H1 (cell line): ENCODE results near the gene ARF6. TPM values are rescaled to one million over a fixed set of nuclear protein-coding genes. Genes with fewer than 3 reads are reported as not detected.
A peak's percentile ranks its signal among the peaks of the same experiment; 100 is the strongest.

Experiments
- CTCF ChIA-PET: fragments of 300-600 bp; sonication (Branson Sonifier 250); formaldehyde crosslinking; loops from one replicate; lab custom pipeline; 2021; ENCODE audit not compliant: partially characterized antibody; lab: Charles Lee
- POLR2A ChIA-PET: fragments of 300-600 bp; sonication (Branson Sonifier 250); formaldehyde crosslinking; loops from one replicate; lab custom pipeline; 2021; ENCODE audit warnings: inconsistent platforms; ENCODE audit not compliant: partially characterized antibody; lab: Charles Lee
- DNase-seq, 2 experiments: peaks; one replicate each; pipeline versions ENCODE4 v3.0.0 to v3.0.0-alpha.2; 2010 to 2022; ENCODE audit warnings: low spot score in 2 of 2, low read depth in 1 of 2, mixed read lengths in 1 of 2
- FAIRE-seq: peaks from 2 replicates; lab custom pipeline; 2011; peaks lifted over from hg19 to GRCh38; lab: Jason Lieb, UNC
- H2AFZ ChIP-seq: 2 replicates; pipeline ENCODE4 v1.8.1; 2012; ENCODE audit warnings: low read length, inconsistent platforms
- H2AK5ac ChIP-seq: 2 replicates; pipeline ENCODE4 v1.6.1; 2013; ENCODE audit warnings: low read depth, low read length
- H2BK120ac ChIP-seq: replicated peaks from 2 replicates; pipeline ENCODE3; 2013; ENCODE audit warnings: low read depth, low read length, inconsistent platforms
- H2BK12ac ChIP-seq: 2 replicates; pipeline ENCODE4 v1.6.1; 2013; ENCODE audit warnings: low read depth, low read length
- H2BK15ac ChIP-seq: 2 replicates; pipeline ENCODE4 v1.6.1; 2013; ENCODE audit warnings: low read length
- H2BK20ac ChIP-seq: 2 replicates; pipeline ENCODE4 v1.6.1; 2013; ENCODE audit warnings: low read length
- H2BK5ac ChIP-seq: 2 replicates; pipeline ENCODE4 v1.6.1; 2013; ENCODE audit warnings: low read depth, low read length
- H3K14ac ChIP-seq: 2 replicates; pipeline ENCODE4 v1.6.1; 2013; ENCODE audit warnings: inconsistent platforms; ENCODE audit not compliant: insufficient read length
- H3K18ac ChIP-seq: 2 replicates; pipeline ENCODE4 v1.6.1; 2013; ENCODE audit warnings: low read length; ENCODE audit errors: extremely low read depth
- H3K23ac ChIP-seq: 2 replicates; pipeline ENCODE4 v1.6.1; 2013; ENCODE audit warnings: inconsistent platforms; ENCODE audit not compliant: insufficient read length
- H3K23me2 ChIP-seq: 2 replicates; pipeline ENCODE4 v1.6.1; 2013; ENCODE audit warnings: low read depth, low read length
- H3K27ac ChIP-seq: 2 replicates; pipeline ENCODE4 v1.6.1; 2011; ENCODE audit warnings: low read depth, low read length, inconsistent platforms
- H3K27me3 ChIP-seq, 4 experiments: replicated peaks in 1 of 4; 1 replicate in 1 of 4; 2 replicates in 3 of 4; pipeline versions ENCODE4 v1.6.1 to v1.8.1; 2011 to 2013; ENCODE audit warnings: low read length in 3 of 4, mild to moderate bottlenecking in 3 of 4, inconsistent platforms in 2 of 4, mixed read lengths in 2 of 4, moderate library complexity in 1 of 4; ENCODE audit not compliant: control insufficient read depth in 3 of 4, insufficient read depth in 3 of 4; ENCODE audit errors: extremely low read depth in 1 of 4
- H3K36me3 ChIP-seq, 4 experiments: 2 replicates each; pipeline versions ENCODE4 v1.6.1 to v1.8.1; 2011 to 2013; ENCODE audit warnings: mild to moderate bottlenecking in 4 of 4, low read length in 3 of 4, moderate library complexity in 2 of 4, control low read depth in 1 of 4, inconsistent platforms in 1 of 4; ENCODE audit not compliant: insufficient read depth in 4 of 4, control insufficient read depth in 2 of 4
- H3K4ac ChIP-seq: replicated peaks from 2 replicates; pipeline ENCODE3; 2013; ENCODE audit warnings: low read length, low read depth, mixed read lengths, inconsistent platforms; ENCODE audit not compliant: insufficient read length
- H3K4me1 ChIP-seq, 4 experiments: replicated peaks in 1 of 4; 1 replicate in 1 of 4; 2 replicates in 3 of 4; pipeline versions ENCODE4 v1.6.1 to v1.8.1; 2011 to 2013; ENCODE audit warnings: low read length in 3 of 4, inconsistent platforms in 2 of 4, mixed read lengths in 1 of 4; ENCODE audit not compliant: insufficient read depth in 4 of 4, control insufficient read depth in 3 of 4
- H3K4me2 ChIP-seq, 2 experiments: 2 replicates each; pipeline versions ENCODE4 v1.6.1 to v1.8.1; 2011 to 2013; ENCODE audit warnings: low read depth in 2 of 2, low read length in 2 of 2, control low read depth in 1 of 2, inconsistent platforms in 1 of 2, mild to moderate bottlenecking in 1 of 2; ENCODE audit not compliant: insufficient read depth in 1 of 2
- H3K4me3 ChIP-seq, 4 experiments: fragments of 200-600, 300-600 bp in 1 of 4; sonication (generic), shearing (Covaris generic), sonication (Bioruptor Twin) in 1 of 4; 2 replicates each; pipeline versions ENCODE4 v1.5.1 to v1.8.1; 2011 to 2016; ENCODE audit warnings: low read length in 4 of 4, low read depth in 3 of 4, control low read depth in 2 of 4, inconsistent platforms in 2 of 4, mild to moderate bottlenecking in 2 of 4, mixed read lengths in 1 of 4, moderate library complexity in 1 of 4; ENCODE audit not compliant: insufficient read depth in 2 of 4; ENCODE audit errors: extremely low read depth in 1 of 4
- H3K56ac ChIP-seq: replicated peaks from 2 replicates; pipeline ENCODE3; 2013; ENCODE audit warnings: low read depth, mild to moderate bottlenecking, mixed read lengths, low read length, inconsistent platforms; ENCODE audit not compliant: insufficient read length
- H3K79me1 ChIP-seq: 2 replicates; pipeline ENCODE4 v1.6.1; 2013; ENCODE audit warnings: low read depth, low read length, control low read depth
- H3K79me2 ChIP-seq, 2 experiments: 2 replicates each; pipeline versions ENCODE4 v1.6.1 to v1.8.1; 2012 to 2013; ENCODE audit warnings: low read length in 2 of 2, mild to moderate bottlenecking in 2 of 2, inconsistent platforms in 1 of 2; ENCODE audit not compliant: insufficient read depth in 2 of 2, control insufficient read depth in 1 of 2
- H3K9ac ChIP-seq, 4 experiments: replicated peaks in 1 of 4; 1 replicate in 1 of 4; 2 replicates in 3 of 4; pipeline versions ENCODE4 v1.6.1 to v1.8.1; 2011 to 2013; ENCODE audit warnings: low read depth in 3 of 4, low read length in 3 of 4, control low read depth in 2 of 4, mild to moderate bottlenecking in 2 of 4, moderate library complexity in 2 of 4, inconsistent platforms in 1 of 4; ENCODE audit errors: extremely low read depth in 1 of 4
- H3K9me3 ChIP-seq, 2 experiments: 2 replicates each; pipeline versions ENCODE4 v1.6.1 to v1.8.1; 2012 to 2013; ENCODE audit warnings: mild to moderate bottlenecking in 2 of 2, moderate library complexity in 2 of 2, control low read depth in 1 of 2, inconsistent platforms in 1 of 2, low read depth in 1 of 2, low read length in 1 of 2, mixed read lengths in 1 of 2; ENCODE audit not compliant: insufficient read depth in 2 of 2
- H4K20me1 ChIP-seq, 2 experiments: replicated peaks in 1 of 2; 2 replicates each; pipeline versions ENCODE3 to v1.8.1; 2011 to 2013; ENCODE audit warnings: inconsistent platforms in 2 of 2, low read length in 2 of 2, mild to moderate bottlenecking in 1 of 2; ENCODE audit not compliant: insufficient read depth in 2 of 2, control insufficient read depth in 1 of 2
- H4K5ac ChIP-seq: 2 replicates; pipeline ENCODE4 v1.6.1; 2013; ENCODE audit warnings: low read length, low read depth, mixed read lengths, inconsistent platforms; ENCODE audit not compliant: insufficient read length
- H4K8ac ChIP-seq: 2 replicates; pipeline ENCODE4 v1.8.0; 2013; ENCODE audit warnings: mild to moderate bottlenecking, moderate library complexity, low read length, inconsistent platforms; ENCODE audit not compliant: insufficient read depth; ENCODE audit errors: extremely low read depth
- H4K91ac ChIP-seq: replicated peaks from 2 replicates; pipeline ENCODE3; 2013; ENCODE audit warnings: low read length, mixed read lengths, inconsistent platforms; ENCODE audit not compliant: insufficient read length
- EP300 ChIP-seq, 2 experiments: IDR thresholded peaks; 1 replicate in 1 of 2; 2 replicates in 1 of 2; pipeline ENCODE4 v1.6.1; 2011 to 2012; ENCODE audit warnings: low read depth in 2 of 2, low read length in 2 of 2, mild to moderate bottlenecking in 2 of 2, borderline replicate concordance in 1 of 2, inconsistent platforms in 1 of 2, moderate library complexity in 1 of 2
- RXRA ChIP-seq: IDR thresholded peaks from 2 replicates; pipeline ENCODE4 v1.6.1; 2011; ENCODE audit warnings: low read depth, mild to moderate bottlenecking, low read length, moderate library complexity; ENCODE audit not compliant: insufficient read depth
- WGBS, 2 experiments: shearing (Covaris generic) in 1 of 2; methylation state at CpG; one replicate each; pipeline versions ENCODE4 v1.1.6 to v1.1.7; 2013 to 2015; ENCODE audit warnings: low lambda C conversion rate in 2 of 2, mixed read lengths in 2 of 2, inconsistent platforms in 1 of 2, low coverage in 1 of 2, missing lambda C conversion rate in 1 of 2; ENCODE audit not compliant: insufficient replicate concordance in 2 of 2, insufficient coverage in 1 of 2, insufficient read length in 1 of 2; ENCODE audit errors: extremely low coverage in 1 of 2, missing lambda C conversion rate in 1 of 2; 5-methylcytosine and 5-hydroxymethylcytosine counted together
- polyA plus RNA-seq, 7 experiments: library from polyadenylated mRNA; depleted of rRNA in 3 of 7; stranded (reverse) in 5 of 7; unstranded in 2 of 7; fragments of >200 nt in 5 of 7; fragments of 200-250 nt in 2 of 7; gene quantifications; 1 replicate in 5 of 7; 2 replicates in 1 of 7; 4 replicates in 1 of 7; pipeline versions ENCODE4 v1.2.1 to v1.2.3, GENCODE V29; 2011 to 2013; ENCODE audit warnings: missing spikeins in 2 of 7, mixed read lengths in 2 of 7
- total RNA-seq: library from RNA; stranded (reverse); fragmentation: NEBNext Ultra II Directional; extraction: Animal tissue kit (Norgen Biotek cat#: 25700); gene quantifications from 2 replicates; pipeline ENCODE4 v1.2.1, GENCODE V29; 2021

ARF6 gene
- total and polyA plus RNA-seq, 2 of the 8 experiments (the other 6 are each of a cell fraction or from before 2014, with no cell fraction given), result 17.2 to 56.7 TPM

GRCh38 chr14:49945448-49946319, 52.8 kb downstream of the ARF6 start:
- FAIRE-seq, result no peak
- Histone ChIP-seq H3K4me2 (no peak overlapping the region), H3K27ac (no peak overlapping the region)
- TF ChIP-seq EP300 (IDR thresholded peaks at IDR 0.05; ENCODE audit: borderline replicate concordance in 1 of 2, low read depth in 2 of 2, low read length in 2 of 2) (no peak), RXRA (no peak)

More at GRCh38 chr14:49945448-49946319, 52.8 kb downstream of the ARF6 start:
- WGBS, 2 experiments, result 95% methylated on average over 8 of the region's 8 CpGs; no CpG with 5 or more reads in 1 of the 2 experiments
- H3K36me3 ChIP-seq, result no peaks in the 10 kb centered on the region
- no peaks in the 10 kb centered on the region for H3K27me3 ChIP-seq
- H3K18ac ChIP-seq, result no peak overlapping the region
- ChIA-PET CTCF (no interaction called here), POLR2A (no interaction called here)
- H4K5ac ChIP-seq, result no peak overlapping the region
- no peak overlapping the region for H3K9ac ChIP-seq
- H3K9me3 ChIP-seq, result no peaks in the 10 kb centered on the region
- no peaks in the 10 kb centered on the region for H3K23me2 ChIP-seq
- H3K56ac ChIP-seq, result no peak overlapping the region
- no peaks in the 10 kb centered on the region for H4K20me1 ChIP-seq
- no peaks in the 10 kb centered on the region for H3K4me1 ChIP-seq
- H3K4me3 ChIP-seq, result no peak overlapping the region
- no peaks in the 10 kb centered on the region for H3K79me2 ChIP-seq
- no peak overlapping the region for H2BK120ac ChIP-seq
- no peak overlapping the region for H2BK20ac ChIP-seq
- no peak overlapping the region for H2BK12ac ChIP-seq
- no peak for DNase-seq
- no peak overlapping the region for H2BK5ac ChIP-seq
- no peak overlapping the region for H4K91ac ChIP-seq
- H2BK15ac ChIP-seq, result no peak overlapping the region
- H3K79me1 ChIP-seq, result no peaks in the 10 kb centered on the region
- H3K14ac ChIP-seq, result no peak overlapping the region
- H2AK5ac ChIP-seq, result no peak overlapping the region
- no peak overlapping the region for H3K4ac ChIP-seq
- peak overlapping the region; percentile 69; the same call in 1 of the 2 replicates for H2AFZ ChIP-seq
- H3K23ac ChIP-seq, result no peak overlapping the region
- H4K8ac ChIP-seq, result no peak overlapping the region
